ENCODE measurements around the gene PRB4.

GRCh38 chr12:11344500-11344899 is 34.3 kb upstream of the PRB4 start:
- TF ChIP-seq CTCF (conservative IDR thresholded peaks at IDR 0.05 in 1 of 2, IDR thresholded peaks at IDR 0.05 in 1 of 2; ENCODE audit: extremely low read depth in 1 of 2, insufficient read depth in 1 of 2, low read depth in 1 of 2, low read length in 2 of 2), result no peak
- no peak for TF ChIP-seq EZH2 (IDR thresholded peaks at IDR 0.05; ENCODE audit: borderline replicate concordance, low read length)

Data from mammary epithelial cell (primary cell).